GM12892 (cell line): Measurements from ENCODE around the gene CAMKMT.

ENCODE experiments used
- POLR2A ChIP-seq: IDR thresholded peaks from 2 replicates; pipeline ENCODE4 v1.6.1; 2011; ENCODE audit warnings: low read depth, low read length, control low read depth
- TAF1 ChIP-seq: IDR thresholded peaks from 2 replicates; pipeline ENCODE4 v1.6.1; 2011; ENCODE audit warnings: low read depth, mild to moderate bottlenecking, control low read depth, low read length, borderline replicate concordance

- TF ChIP-seq POLR2A (no peak), TAF1 (no peak)
Measured at GRCh38 chr2:44548221-44549098, 186.7 kb downstream of the CAMKMT start.
